Measurements from ENCODE around the gene MAGEA11.
"Not testable (repeated sequence)": the region's sequence is repeated elsewhere in the genome, so short reads cannot be mapped to it uniquely, and the experiment has no call there.

MAGEA11 gene

GRCh38 chrX:149758068-149758714, 46.3 kb downstream of the MAGEA11 start:
- no peak for DNase-seq (ENCODE audit: low read depth)
- no peak overlapping the region for H3K4me3 ChIP-seq (ENCODE audit: control insufficient read depth, low read depth, low read length)
- TF ChIP-seq CTCF (IDR thresholded peaks at IDR 0.05; ENCODE audit: control insufficient read depth, insufficient read depth, low read depth, low read length, missing control alignments): no peak

- not testable (repeated sequence) for H3K4me3 ChIP-seq (ENCODE audit: control insufficient read depth, low read depth, low read length); DNase-seq (ENCODE audit: low read depth)
Observed at GRCh38 chrX:149758715-149759078, 46.8 kb downstream of the MAGEA11 start.

GRCh38 chrX:149759824-149760223, 48.0 kb downstream of the MAGEA11 start:
- H3K4me3 ChIP-seq (ENCODE audit: control insufficient read depth, low read depth, low read length): no peak overlapping the region
- no peak for TF ChIP-seq CTCF (IDR thresholded peaks at IDR 0.05; ENCODE audit: control insufficient read depth, insufficient read depth, low read depth, low read length, missing control alignments)
- DNase-seq (ENCODE audit: low read depth): no peak

GRCh38 chrX:149760965-149761364, 49.1 kb downstream of the MAGEA11 start:
- TF ChIP-seq CTCF (IDR thresholded peaks at IDR 0.05; ENCODE audit: control insufficient read depth, insufficient read depth, low read depth, low read length, missing control alignments): no peak
- DNase-seq (ENCODE audit: low read depth): no peak
- no peak overlapping the region for H3K4me3 ChIP-seq (ENCODE audit: control insufficient read depth, low read depth, low read length)

GRCh38 chrX:149761858-149762674, 50.2 kb downstream of the MAGEA11 start:
- H3K4me3 ChIP-seq (ENCODE audit: control insufficient read depth, low read depth, low read length); DNase-seq (ENCODE audit: low read depth): not testable (repeated sequence)

- H3K4me3 ChIP-seq (ENCODE audit: control insufficient read depth, low read depth, low read length): no peak overlapping the region
- TF ChIP-seq CTCF (IDR thresholded peaks at IDR 0.05; ENCODE audit: control insufficient read depth, insufficient read depth, low read depth, low read length, missing control alignments): no peak
- no peak for DNase-seq (ENCODE audit: low read depth)
Observed at GRCh38 chrX:149762696-149763614, 51.1 kb downstream of the MAGEA11 start.
